Measurements from ENCODE around the gene HS3ST3B1.

Gene HS3ST3B1

GRCh38 chr17:14300575-14301278 lies at the start of gene HS3ST3B1:
Gene HS3ST3B1 (plus strand): TSS chr17:14301081. CDS start chr17:14301519, 438 bp downstream.
- DNase-seq (ENCODE audit: low read depth, low spot score): peak; percentile 98

DNA sequence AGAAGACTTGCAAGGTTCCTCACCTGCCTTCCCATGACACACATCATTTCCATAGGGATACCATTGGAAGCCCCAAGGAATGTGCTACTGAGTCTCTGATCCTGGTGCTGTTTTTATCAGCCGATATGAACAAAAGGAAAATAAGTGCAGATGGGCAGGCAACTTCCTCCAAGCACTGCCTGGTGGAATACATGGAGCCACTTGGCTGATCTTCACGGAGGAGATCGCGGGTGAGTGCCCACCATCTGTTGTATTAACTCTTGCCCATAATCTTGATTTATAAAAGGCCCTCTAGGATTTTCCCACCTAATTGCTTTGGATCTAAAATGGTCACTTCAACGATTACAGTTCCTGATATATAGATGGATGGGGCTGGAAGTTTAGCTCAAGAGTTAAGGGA lies 39.5 kb upstream of the HS3ST3B1 start:
- no peak for DNase-seq (ENCODE audit: low read depth, low spot score)

DNA sequence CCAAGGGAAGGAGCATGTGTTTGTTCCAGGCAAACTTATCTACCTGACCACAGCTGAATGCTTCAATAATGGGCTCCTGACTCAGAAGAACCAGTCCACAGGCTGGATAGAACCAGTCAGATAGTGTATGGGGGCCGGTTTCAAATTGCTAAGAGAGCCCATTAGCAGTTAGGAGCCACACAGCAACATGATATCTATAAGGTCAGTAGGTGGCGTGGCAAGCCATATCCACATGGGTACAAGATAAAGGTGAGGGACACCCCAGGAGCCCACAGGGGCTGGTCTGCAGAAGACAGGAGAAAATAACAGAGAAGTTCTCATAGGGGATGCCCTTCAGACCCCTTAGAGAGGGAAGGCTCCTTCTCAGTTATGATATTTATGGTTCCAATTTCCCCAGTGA lies 32.6 kb upstream of the HS3ST3B1 start:
- no peak for DNase-seq (ENCODE audit: low read depth, low spot score)

DNA sequence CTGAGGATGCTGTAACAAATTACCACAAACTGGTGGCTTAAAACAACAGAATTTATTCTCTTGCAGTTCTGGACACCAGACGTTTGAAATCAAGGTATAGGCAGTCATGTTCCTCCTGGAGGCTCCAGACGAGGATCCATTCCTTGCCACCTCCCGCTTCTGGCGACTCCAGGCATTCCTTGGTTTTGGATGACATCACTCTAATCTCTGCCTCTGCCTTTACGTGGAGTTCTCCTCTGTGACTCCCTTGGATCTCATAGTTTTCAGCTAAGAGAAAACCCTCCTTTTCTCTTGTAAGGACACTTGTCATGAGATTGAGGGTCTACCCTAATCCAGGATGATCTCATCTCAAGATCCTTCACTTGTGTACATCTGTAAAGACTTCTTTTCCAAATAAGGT lies 31.4 kb upstream of the HS3ST3B1 start:
- no peak for DNase-seq (ENCODE audit: low read depth, low spot score)

GRCh38 chr17:14270508-14270907 lies 30.4 kb upstream of the HS3ST3B1 start:
- no peak for DNase-seq (ENCODE audit: low read depth, low spot score)

GRCh38 chr17:14276535-14277250 lies 24.2 kb upstream of the HS3ST3B1 start:
- no peak for DNase-seq (ENCODE audit: low read depth, low spot score)

GRCh38 chr17:14281530-14281929 lies 19.4 kb upstream of the HS3ST3B1 start:
- DNase-seq (ENCODE audit: low read depth, low spot score): no peak

- no peak for DNase-seq (ENCODE audit: low read depth, low spot score)
These were observed 18.2 kb upstream of the HS3ST3B1 start for GRCh38 chr17:14282726-14283125.

GRCh38 chr17:14289162-14289561 lies 11.7 kb upstream of the HS3ST3B1 start:
- no peak for DNase-seq (ENCODE audit: low read depth, low spot score)

DNA sequence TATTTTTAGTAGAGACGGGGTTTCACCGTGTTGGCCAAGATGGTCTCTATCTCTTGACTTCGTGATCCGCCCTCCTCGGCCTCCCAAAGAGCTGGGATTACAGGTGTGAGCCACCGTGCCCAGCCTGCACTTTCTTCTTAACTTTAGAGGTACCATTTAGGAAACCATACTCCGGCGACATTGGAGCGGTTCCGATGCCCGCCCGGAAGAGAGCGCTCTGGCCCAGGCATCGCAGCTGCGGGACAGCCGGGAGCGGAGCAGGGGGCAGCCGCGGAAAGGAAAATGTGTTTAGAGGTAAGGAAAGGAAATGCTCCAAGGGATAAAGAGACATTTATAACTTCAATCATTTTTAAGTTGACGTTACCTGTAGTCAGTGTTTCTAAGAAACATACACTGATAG lies 6.0 kb upstream of the HS3ST3B1 start:
- DNase-seq (ENCODE audit: low read depth, low spot score): no peak

GRCh38 chr17:14295676-14296075 lies 5.2 kb upstream of the HS3ST3B1 start:
- no peak for DNase-seq (ENCODE audit: low read depth, low spot score)

DNA sequence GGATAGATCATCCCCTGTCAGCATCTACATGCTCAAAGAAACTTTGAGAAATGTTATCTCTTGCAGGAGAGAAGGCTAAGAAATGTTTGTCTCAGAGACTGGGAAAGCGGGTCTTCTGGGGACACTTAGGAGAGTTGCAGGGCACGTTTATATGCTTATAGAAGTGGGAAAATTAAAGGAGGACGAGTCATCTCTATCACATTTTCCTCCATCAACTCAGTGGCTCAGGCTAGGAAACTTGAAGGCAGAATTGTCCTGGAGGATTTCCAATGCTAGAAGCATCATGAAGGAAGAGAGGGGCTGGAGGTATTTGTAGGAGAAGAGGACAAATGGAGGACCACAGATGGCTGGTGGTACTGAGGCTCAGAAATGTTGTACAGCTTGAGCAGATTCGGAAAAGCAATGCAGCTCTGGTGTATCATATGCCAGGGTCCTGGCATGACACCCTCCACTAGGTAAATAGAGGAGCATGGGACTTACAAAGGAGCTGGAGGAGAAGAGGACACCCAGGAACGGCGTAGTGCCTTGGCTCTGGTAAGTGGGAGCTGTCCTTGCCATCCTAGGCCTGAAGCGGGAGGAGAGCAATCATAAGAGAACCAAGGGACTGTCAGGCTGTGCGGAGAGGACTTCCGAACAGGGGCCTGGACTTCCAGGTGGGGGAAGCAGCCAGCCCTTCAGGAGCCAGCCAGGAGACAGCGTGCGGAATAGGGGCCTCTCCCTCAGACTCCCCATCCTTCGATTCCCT lies 4.5 kb upstream of the HS3ST3B1 start:
- DNase-seq (ENCODE audit: low read depth, low spot score): no peak

DNA sequence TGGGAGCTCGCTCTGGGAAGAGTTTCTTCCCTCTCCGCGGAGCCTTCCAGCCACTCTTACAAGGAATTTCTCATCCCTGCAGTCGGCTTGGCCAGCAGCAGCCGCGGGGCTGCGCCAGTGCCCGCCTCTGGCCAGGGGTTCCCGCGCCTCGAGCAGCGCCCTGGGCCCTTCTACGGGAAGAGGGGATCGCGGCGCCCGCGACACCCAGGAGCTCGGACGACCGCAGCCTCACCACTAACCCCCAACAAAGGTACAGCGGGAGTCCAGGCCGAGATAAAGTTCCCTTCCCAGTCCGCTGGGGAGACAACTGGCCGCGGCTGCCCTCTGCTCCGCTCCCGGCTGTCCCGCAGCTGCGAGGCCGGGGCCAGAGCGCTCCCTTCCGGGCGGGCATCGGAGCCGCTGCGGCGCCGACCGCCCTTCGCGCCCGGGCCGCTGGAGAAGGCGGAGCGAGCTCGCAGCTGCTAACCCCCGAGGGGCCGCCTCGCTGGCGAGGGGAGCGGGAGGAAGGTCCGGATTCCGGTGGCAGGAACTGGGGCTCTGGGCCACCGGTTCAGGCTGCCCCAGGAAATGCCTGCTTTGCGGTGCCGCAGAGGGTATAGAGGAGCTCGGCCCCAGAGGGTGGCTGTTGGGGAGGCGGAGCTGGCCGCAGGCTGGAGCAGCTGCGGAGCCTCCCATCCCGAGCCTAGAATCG lies 3.6 kb upstream of the HS3ST3B1 start:
- DNase-seq (ENCODE audit: low read depth, low spot score): no peak

DNA sequence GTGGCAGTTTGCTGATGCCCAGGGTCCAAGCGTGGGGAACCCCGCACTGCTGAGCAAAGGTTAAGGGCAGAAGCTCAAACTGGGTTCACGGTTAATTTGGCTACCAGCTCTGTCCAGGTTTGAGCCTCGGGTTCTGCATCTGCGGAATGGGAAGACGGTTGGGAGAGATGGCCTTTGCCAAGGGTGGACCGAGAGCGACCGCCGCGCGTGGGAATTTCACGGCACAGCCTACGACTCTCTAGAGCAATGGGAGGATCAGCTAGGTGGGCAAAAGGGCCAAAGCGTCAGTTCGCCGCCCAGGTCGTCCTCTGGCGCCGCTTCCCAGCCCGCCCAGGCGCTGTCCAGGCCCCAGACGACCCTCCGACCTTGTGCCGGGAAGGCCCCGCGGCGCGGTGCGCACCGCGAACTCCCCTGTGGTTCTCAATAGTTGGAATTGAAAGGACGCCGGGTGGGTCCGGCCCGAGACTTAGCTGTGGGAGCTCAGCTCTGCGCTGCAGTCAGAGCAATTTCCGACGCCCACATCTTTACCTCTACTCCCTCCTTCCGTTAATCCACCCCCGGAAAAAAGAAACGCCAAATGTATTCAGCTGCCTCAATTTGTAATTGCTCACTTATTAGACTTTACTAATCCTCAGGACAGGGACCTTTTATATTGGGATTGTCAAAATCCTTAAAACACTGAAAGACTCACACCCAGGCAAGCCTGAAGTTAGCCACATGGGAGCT lies 2.5 kb upstream of the HS3ST3B1 start:
- DNase-seq (ENCODE audit: low read depth, low spot score): no peak

GRCh38 chr17:14298947-14299279 lies 2.0 kb upstream of the HS3ST3B1 start:
- no peak for DNase-seq (ENCODE audit: low read depth, low spot score)

DNA sequence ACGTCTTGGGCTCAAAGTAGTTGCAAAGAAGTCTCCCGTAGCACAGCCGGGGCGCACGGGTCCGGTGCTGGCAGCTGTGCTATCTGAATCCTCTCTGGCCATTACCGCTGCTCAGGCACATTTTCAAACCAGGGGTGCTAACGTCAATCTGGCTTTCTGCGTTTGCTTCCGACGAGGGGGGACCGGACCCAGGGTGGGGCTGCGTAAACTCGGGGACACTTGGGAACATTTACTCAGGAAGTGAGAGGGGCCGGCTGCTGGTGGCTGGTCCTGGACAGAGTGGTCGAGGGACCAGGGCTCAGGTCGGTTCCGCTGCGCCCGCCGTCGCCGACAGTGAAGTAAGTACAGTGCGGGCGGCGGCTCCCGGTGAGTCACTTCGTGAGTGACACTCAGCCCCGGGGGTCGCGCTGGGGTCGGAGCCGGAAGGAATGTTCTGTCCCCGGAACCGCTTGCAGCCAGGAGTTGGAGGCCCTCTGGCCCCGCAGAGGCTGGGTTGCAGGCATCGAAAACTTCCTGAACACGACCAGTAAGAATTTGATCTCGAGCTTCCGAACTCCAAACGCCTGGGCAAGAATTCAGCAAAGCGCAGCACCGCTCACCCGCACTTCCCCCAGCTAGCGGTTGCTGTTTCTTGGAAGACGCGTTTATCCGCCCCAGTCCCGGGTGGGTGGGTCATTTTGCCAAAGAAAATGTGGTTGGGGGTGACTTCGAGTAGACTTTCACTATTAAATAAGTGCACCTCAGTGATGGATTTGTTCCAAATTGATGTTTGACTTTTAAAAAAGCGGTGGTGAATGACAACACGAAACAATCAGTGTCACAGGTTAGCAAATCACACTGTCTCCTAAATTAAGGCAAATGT lies 1.4 kb upstream of the HS3ST3B1 start:
- no peak for DNase-seq (ENCODE audit: low read depth, low spot score)

DNA sequence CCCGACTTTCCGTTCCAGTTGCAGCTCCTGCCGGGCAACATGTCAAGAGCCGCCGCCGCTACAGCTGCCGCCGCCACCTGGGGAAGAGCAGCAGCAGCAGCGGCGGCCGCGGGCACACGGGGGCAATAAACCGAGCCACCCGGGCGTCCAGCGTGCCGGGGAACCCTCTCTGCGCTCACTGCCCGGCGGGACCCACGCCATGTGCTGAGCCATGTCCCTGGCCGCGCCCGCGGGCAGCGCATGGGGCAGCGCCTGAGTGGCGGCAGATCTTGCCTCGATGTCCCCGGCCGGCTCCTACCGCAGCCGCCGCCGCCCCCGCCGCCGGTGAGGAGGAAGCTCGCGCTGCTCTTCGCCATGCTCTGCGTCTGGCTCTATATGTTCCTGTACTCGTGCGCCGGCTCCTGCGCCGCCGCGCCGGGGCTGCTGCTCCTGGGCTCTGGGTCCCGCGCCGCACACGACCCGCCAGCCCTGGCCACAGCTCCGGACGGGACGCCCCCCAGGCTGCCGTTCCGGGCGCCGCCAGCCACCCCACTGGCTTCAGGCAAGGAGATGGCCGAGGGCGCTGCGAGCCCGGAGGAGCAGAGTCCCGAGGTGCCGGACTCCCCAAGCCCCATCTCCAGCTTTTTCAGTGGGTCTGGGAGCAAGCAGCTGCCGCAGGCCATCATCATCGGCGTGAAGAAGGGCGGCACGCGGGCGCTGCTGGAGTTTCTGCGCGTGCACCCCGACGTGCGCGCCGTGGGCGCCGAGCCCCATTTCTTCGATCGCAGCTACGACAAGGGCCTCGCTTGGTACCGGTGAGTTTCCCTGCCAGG lies 604 bp downstream of the HS3ST3B1 start:
- no peak for DNase-seq (ENCODE audit: low read depth, low spot score)

- no peak for DNase-seq (ENCODE audit: low read depth, low spot score)
These were observed 1.2 kb downstream of the HS3ST3B1 start for GRCh38 chr17:14302091-14302430.

DNA sequence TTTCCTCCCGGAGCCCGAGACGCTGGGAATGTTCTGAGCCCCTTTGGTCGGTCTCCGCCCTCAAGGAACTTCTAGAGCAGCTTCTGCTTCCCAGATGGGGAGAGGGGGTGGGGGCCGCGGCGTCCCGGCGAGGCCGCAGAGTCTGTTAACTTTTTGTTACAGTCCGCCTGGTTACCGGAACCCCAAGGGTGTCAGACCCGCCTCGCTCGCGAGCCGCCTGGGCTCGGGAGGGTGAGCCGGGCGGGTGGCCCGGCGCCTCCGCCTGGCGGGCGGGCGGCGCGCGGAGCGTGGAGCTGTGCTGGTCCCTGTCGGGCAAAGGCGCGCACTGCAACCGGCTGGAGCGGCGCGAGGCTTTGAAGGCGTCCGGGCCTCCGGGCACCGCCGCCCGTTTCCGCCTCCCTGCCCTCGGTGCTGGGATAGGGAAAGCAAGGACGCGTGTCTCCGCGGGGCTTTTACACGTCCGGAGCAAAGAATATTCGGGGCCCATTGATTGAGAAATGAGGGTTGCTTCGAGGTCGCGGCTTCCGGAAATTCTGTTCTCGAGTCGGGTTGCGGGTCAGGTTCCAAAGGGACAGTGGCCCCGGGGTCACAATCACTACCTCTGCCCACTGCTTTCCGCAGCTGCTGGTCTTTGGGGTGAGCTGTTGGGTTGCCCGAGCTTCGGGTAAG lies 1.7 kb downstream of the HS3ST3B1 start:
- no peak for DNase-seq (ENCODE audit: low read depth, low spot score)
